Mesenchymal stem cell (in vitro differentiated cells and primary cell): ENCODE measurements around the gene NRDE2.

ENCODE experiments used
- DNase-seq: peaks from one replicate; pipeline ENCODE4 v3.0.0-alpha.2; 2013
- H2AFZ ChIP-seq: one replicate; pipeline ENCODE4 v1.6.1; 2013; ENCODE audit warnings: low read depth, mild to moderate bottlenecking, control low read depth, inconsistent platforms, low read length, moderate library complexity
- H2AK5ac ChIP-seq: 2 replicates; pipeline ENCODE4 v1.6.1; 2013; ENCODE audit warnings: low read length, moderate library complexity, mild to moderate bottlenecking, inconsistent platforms; ENCODE audit not compliant: severe bottlenecking
- H2BK120ac ChIP-seq: one replicate; pipeline ENCODE4 v1.6.1; 2013; ENCODE audit warnings: low read depth, mild to moderate bottlenecking, inconsistent platforms, low read length, moderate library complexity
- H2BK12ac ChIP-seq, 2 experiments: one replicate each; pipeline ENCODE4 v1.6.1; 2013; ENCODE audit warnings: inconsistent platforms in 2 of 2, low read length in 2 of 2, mild to moderate bottlenecking in 2 of 2, moderate library complexity in 2 of 2, control low read depth in 1 of 2
- H2BK15ac ChIP-seq: one replicate; pipeline ENCODE4 v1.6.1; 2013; ENCODE audit warnings: mild to moderate bottlenecking, low read depth, inconsistent platforms; ENCODE audit not compliant: poor library complexity, severe bottlenecking
- H2BK5ac ChIP-seq: 2 replicates; pipeline ENCODE4 v1.6.1; 2013; ENCODE audit warnings: low read depth, mild to moderate bottlenecking, low read length, control low read depth, inconsistent platforms; ENCODE audit not compliant: poor library complexity, severe bottlenecking
- H3K14ac ChIP-seq, 2 experiments: one replicate each; pipeline ENCODE4 v1.6.1; 2013; ENCODE audit warnings: inconsistent platforms in 2 of 2, low read length in 2 of 2, control low read depth in 1 of 2, mild to moderate bottlenecking in 1 of 2, moderate library complexity in 1 of 2
- H3K18ac ChIP-seq, 2 experiments: one replicate each; pipeline ENCODE4 v1.6.1; 2013; ENCODE audit warnings: inconsistent platforms in 2 of 2, low read length in 2 of 2, control low read depth in 1 of 2, low read depth in 1 of 2, mild to moderate bottlenecking in 1 of 2
- H3K23ac ChIP-seq, 2 experiments: one replicate each; pipeline ENCODE4 v1.6.1; 2013; ENCODE audit warnings: inconsistent platforms in 2 of 2, low read length in 2 of 2, mild to moderate bottlenecking in 2 of 2, moderate library complexity in 2 of 2, control low read depth in 1 of 2
- H3K27ac ChIP-seq: 2 replicates; pipeline ENCODE4 v1.5.1; 2013; ENCODE audit warnings: mild to moderate bottlenecking, moderate library complexity, low read length, control low read depth, inconsistent platforms; ENCODE audit not compliant: poor library complexity, severe bottlenecking
- H3K27me3 ChIP-seq, 2 experiments: 2 replicates each; pipeline versions ENCODE4 v1.6.1 to v1.7.0; 2013; ENCODE audit warnings: low read length in 2 of 2, mild to moderate bottlenecking in 2 of 2, moderate library complexity in 2 of 2, control low read depth in 1 of 2, inconsistent platforms in 1 of 2; ENCODE audit not compliant: control insufficient read depth in 1 of 2, insufficient read depth in 1 of 2
- H3K36me3 ChIP-seq, 2 experiments: 2 replicates each; pipeline versions ENCODE4 v1.6.1 to v1.7.0; 2013; ENCODE audit warnings: low read length in 2 of 2, control low read depth in 1 of 2, inconsistent platforms in 1 of 2, low read depth in 1 of 2, mild to moderate bottlenecking in 1 of 2; ENCODE audit not compliant: insufficient read depth in 2 of 2, control insufficient read depth in 1 of 2
- H3K4ac ChIP-seq, 2 experiments: one replicate each; pipeline ENCODE4 v1.6.1; 2013; ENCODE audit warnings: inconsistent platforms in 2 of 2, low read length in 2 of 2, mild to moderate bottlenecking in 2 of 2, moderate library complexity in 2 of 2, control low read depth in 1 of 2, low read depth in 1 of 2
- H3K4me1 ChIP-seq: 2 replicates; pipeline ENCODE4 v1.6.1; 2013; ENCODE audit warnings: low read depth, low read length, control low read depth; ENCODE audit not compliant: control insufficient read depth, insufficient read depth
- H3K4me2 ChIP-seq: 2 replicates; pipeline ENCODE4 v1.6.1; 2013; ENCODE audit warnings: low read length, mild to moderate bottlenecking, inconsistent platforms; ENCODE audit not compliant: poor library complexity, severe bottlenecking
- H3K4me3 ChIP-seq, 2 experiments: 2 replicates each; pipeline versions ENCODE4 v1.5.1 to v1.7.0; 2013; ENCODE audit warnings: low read length in 2 of 2, mild to moderate bottlenecking in 2 of 2, control low read depth in 1 of 2, low read depth in 1 of 2; ENCODE audit not compliant: insufficient read depth in 1 of 2
- H3K79me1 ChIP-seq: replicated peaks from 2 replicates; pipeline ENCODE4 v1.6.1; 2013; ENCODE audit warnings: mild to moderate bottlenecking, control low read depth, low read length, inconsistent platforms; ENCODE audit not compliant: poor library complexity, severe bottlenecking
- H3K9ac ChIP-seq: 2 replicates; pipeline ENCODE4 v1.7.0; 2013; ENCODE audit warnings: mild to moderate bottlenecking, low read length, moderate library complexity
- H3K9me3 ChIP-seq: 2 replicates; pipeline ENCODE4 v1.7.0; 2013; ENCODE audit warnings: mild to moderate bottlenecking, low read length; ENCODE audit not compliant: control insufficient read depth
- H4K8ac ChIP-seq: one replicate; pipeline ENCODE4 v1.6.1; 2013; ENCODE audit warnings: inconsistent platforms, mild to moderate bottlenecking, low read length, moderate library complexity
- H4K91ac ChIP-seq: one replicate; pipeline ENCODE4 v1.6.1; 2013; ENCODE audit warnings: mild to moderate bottlenecking, low read length, inconsistent platforms
- WGBS: methylation state at CpG from one replicate; pipeline ENCODE4 v1.1.7; 2013; ENCODE audit warnings: mixed read lengths; 5-methylcytosine and 5-hydroxymethylcytosine counted together

The NRDE2 gene

DNA sequence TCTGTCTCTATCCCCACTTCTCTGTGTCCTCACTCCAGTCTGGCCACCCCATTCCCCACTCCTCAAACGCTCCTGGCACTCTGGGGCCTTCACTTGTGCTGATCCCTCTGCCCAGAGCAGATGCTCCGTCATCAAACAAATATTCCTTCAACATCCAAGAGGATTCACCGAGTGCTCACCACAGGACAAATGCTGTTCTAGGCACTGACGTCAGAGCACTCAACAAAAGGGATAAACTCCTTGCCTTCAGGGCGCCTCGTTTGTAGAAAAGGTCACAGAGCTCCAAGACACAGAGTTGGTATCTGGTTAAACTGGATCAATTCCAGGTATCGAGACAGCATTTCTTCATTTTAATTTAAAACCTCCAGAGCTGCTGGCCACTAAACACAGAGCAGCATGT is 40.0 kb downstream of the NRDE2 start:
- Histone ChIP-seq H4K91ac (no peak overlapping the region), H2BK5ac (no peak overlapping the region), H3K4me3 (no peak overlapping the region), H3K4ac (no peak overlapping the region), H3K36me3 (peaks cover 40 to 81% of the 10 kb centered on the region in 2 experiments), H3K18ac (no peak overlapping the region), H3K9ac (no peak overlapping the region), H2BK15ac (no peak overlapping the region), H3K79me1 (peaks cover 31% of the 10 kb centered on the region), H3K27me3 (no peaks in the 10 kb centered on the region), H3K27ac (no peak overlapping the region), H2BK12ac (no peak overlapping the region), H3K4me2 (no peak overlapping the region), H3K9me3 (no peaks in the 10 kb centered on the region), H2BK120ac (no peak overlapping the region), H3K4me1 (peaks cover 11% of the 10 kb centered on the region), H2AFZ (no peak overlapping the region), H2AK5ac (no peak overlapping the region), H4K8ac (no peak overlapping the region), H3K14ac (no peak overlapping the region), H3K23ac (no peak overlapping the region)
- 91% methylated on average over 7 of the region's 7 CpGs for WGBS
- no peak for DNase-seq

DNA sequence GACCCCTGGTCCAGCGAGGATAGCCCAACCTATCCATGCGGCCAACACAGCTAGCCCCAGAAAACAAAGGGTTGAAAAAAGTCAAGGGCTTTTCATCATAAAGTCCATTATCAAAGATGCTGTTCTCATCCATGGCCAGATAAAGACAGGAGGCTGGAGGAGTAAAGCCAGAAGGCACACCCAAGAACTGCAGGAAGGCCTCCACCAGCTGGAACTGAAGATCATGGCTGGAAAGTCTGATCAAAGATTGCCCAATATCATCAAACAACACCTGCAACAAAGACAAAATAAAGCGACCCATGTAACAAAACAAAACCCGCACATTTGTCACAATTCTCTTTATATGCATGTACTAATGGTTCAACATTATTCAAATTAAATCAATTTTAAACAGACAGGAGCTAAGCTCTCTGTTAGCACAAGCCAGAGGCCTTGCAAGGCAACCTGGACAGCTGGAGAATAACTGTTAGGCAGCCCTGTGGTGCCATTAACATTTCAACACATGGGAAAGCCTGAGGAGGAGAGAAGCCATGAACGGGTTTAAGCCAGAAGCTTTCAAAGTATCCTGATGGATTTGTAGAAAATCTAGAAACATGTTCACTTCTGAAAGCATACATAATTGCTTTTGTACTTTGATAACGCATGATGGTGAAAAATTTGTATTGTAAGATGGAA is 41.3 kb downstream of the NRDE2 start:
- WGBS: 99% methylated on average over 5 of the region's 6 CpGs
- no peak overlapping the region for H2AFZ ChIP-seq
- no peak overlapping the region for H3K4me2 ChIP-seq
- no peak overlapping the region for H4K8ac ChIP-seq
- H2BK120ac ChIP-seq: no peak overlapping the region
- H2BK5ac ChIP-seq: no peak overlapping the region
- H3K9ac ChIP-seq: no peak overlapping the region
- H3K4me3 ChIP-seq: no peak overlapping the region
- H4K91ac ChIP-seq: no peak overlapping the region
- no peak overlapping the region for H3K18ac ChIP-seq
- no peak overlapping the region for H3K14ac ChIP-seq
- H3K27ac ChIP-seq: no peak overlapping the region
- no peak overlapping the region for H2BK12ac ChIP-seq
- no peak overlapping the region for H3K4ac ChIP-seq
- DNase-seq: no peak
- no peaks in the 10 kb centered on the region for H3K9me3 ChIP-seq
- H3K79me1 ChIP-seq: peaks cover 36% of the 10 kb centered on the region
- no peak overlapping the region for H3K23ac ChIP-seq
- no peaks in the 10 kb centered on the region for H3K27me3 ChIP-seq
- H2AK5ac ChIP-seq: no peak overlapping the region
- peak overlapping the region; percentile 56 for H2BK15ac ChIP-seq
- H3K36me3 ChIP-seq: peaks cover 48 to 80% of the 10 kb centered on the region in 2 experiments
- peaks cover 11% of the 10 kb centered on the region for H3K4me1 ChIP-seq

DNA sequence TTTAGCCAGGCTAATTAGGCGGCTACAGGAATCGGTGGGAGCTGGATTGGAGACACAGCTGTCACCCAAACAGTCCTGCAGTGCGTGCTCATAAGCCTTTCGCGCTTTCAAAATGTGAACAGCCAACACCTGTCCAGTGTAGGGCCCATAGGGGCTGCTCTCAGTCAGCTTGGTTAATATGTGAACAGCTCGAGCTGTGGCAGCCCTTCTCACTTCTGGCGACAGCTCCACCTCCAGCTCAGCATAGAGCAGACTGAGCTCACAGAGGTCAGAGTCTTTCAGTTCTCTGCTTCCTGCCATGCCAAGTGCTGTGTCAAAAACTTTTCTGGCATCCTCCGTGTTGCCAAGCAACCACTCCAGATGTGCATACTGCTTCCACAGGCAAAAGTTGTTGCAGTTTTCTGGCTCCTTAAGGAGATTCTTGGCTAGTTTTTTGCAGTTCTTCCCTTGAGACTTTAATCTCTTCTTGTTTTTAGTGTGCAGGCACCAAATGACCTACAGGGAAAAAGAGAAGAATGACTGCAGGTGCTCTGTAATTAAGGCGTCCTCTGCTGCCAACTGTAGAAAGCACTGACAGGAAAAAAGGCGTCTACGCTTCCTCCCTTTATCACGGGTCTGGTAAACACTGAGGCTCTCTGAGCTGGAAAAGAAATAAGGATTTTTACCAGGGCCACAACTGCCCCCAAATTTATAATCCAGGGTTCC is 42.9 kb downstream of the NRDE2 start:
- Histone ChIP-seq H3K23ac (no peak overlapping the region), H3K4me3 (no peak overlapping the region), H3K27ac (no peak overlapping the region), H3K14ac (no peak overlapping the region), H3K79me1 (peaks cover 37% of the 10 kb centered on the region), H3K27me3 (no peaks in the 10 kb centered on the region), H4K8ac (no peak overlapping the region), H3K9ac (no peak overlapping the region), H2AK5ac (no peak overlapping the region), H2BK15ac (no peak overlapping the region), H3K4me1 (peaks cover 11% of the 10 kb centered on the region), H3K4me2 (no peak overlapping the region), H3K4ac (no peak overlapping the region), H2AFZ (no peak overlapping the region), H3K36me3 (peaks cover 45 to 75% of the 10 kb centered on the region in 2 experiments), H4K91ac (no peak overlapping the region), H2BK5ac (no peak overlapping the region), H2BK12ac (no peak overlapping the region), H2BK120ac (no peak overlapping the region), H3K18ac (no peak overlapping the region), H3K9me3 (no peaks in the 10 kb centered on the region)
- 88% methylated on average over 12 of the region's 12 CpGs for WGBS
- DNase-seq: no peak

DNA sequence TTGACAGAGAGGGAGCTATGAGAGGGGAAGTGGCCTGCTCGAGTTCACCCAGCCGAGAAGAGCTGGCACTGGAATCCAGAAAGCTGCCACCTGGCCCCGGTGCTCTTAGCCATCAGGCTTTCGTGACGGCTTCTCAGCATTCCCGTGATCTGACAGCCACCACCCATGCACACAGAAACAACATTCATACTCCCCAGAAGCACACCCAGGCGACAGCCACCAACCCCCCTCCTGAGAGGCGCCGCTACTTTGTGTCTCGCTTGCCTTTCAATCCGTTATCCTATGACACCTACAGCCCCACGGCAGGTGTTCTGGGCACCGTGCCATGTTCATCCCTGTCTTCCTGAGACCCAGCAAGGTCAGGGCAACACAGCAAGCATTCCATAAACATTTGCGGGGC is 44.0 kb downstream of the NRDE2 start:
- no peak overlapping the region for H3K4ac ChIP-seq
- H2AFZ ChIP-seq: no peak overlapping the region
- no peak overlapping the region for H3K4me2 ChIP-seq
- H3K4me3 ChIP-seq: no peak overlapping the region
- peak overlapping the region; percentile 13 for H4K8ac ChIP-seq
- no peaks in the 10 kb centered on the region for H3K9me3 ChIP-seq
- H3K18ac ChIP-seq: no peak overlapping the region
- H4K91ac ChIP-seq: no peak overlapping the region
- H3K14ac ChIP-seq: no peak overlapping the region
- no peak overlapping the region for H3K9ac ChIP-seq
- no peak overlapping the region for H2BK120ac ChIP-seq
- peaks cover 35% of the 10 kb centered on the region for H3K79me1 ChIP-seq
- no peak for DNase-seq
- H3K27me3 ChIP-seq: no peaks in the 10 kb centered on the region
- no peak overlapping the region for H2BK15ac ChIP-seq
- no peak overlapping the region for H2BK5ac ChIP-seq
- WGBS: 96% methylated on average over 14 of the region's 14 CpGs
- H3K4me1 ChIP-seq: peaks cover 11% of the 10 kb centered on the region
- H3K36me3 ChIP-seq: peaks cover 44 to 70% of the 10 kb centered on the region in 2 experiments
- H2AK5ac ChIP-seq: no peak overlapping the region
- H2BK12ac ChIP-seq: no peak overlapping the region
- no peak overlapping the region for H3K27ac ChIP-seq
- no peak overlapping the region for H3K23ac ChIP-seq
